HepG2 (cell line): ENCODE measurements around the gene NCBP2L. TPM values are rescaled to one million over a fixed set of nuclear protein-coding genes. Genes with fewer than 3 reads are reported as not detected.

Experiments used
- ATAC-seq: fragments of 200-7000 bp; cut with Tn5 transposase; 3 replicates; pipeline ENCODE4 v1.9.1; 2020; ENCODE audit warnings: mild to moderate bottlenecking, moderate library complexity
- BruUV-seq: library from RNA; stranded (reverse); fragments of 400-500 nt; replicated peaks from 2 replicates; lab custom pipeline; 2021; lab: Mats Ljungman, UMichigan
- CTCF ChIA-PET: fragments of 300-600 bp; formaldehyde crosslinking; extraction: SDS; loops from one replicate; lab custom pipeline; 2021; ENCODE audit warnings: low total read pairs, inconsistent platforms, low intra/inter-chr PET ratio; lab: Yijun Ruan, JAX
- POLR2A ChIA-PET: fragments of 350-600 bp; sonication (Branson Sonifier 250); formaldehyde crosslinking; loops from one replicate; lab custom pipeline; 2020; ENCODE audit warnings: antibody characterized with exemption, inconsistent platforms; lab: Yijun Ruan, JAX
- DNase-seq: peaks from one replicate; pipeline ENCODE4 v3.0.0-alpha.2; 2015; ENCODE audit warnings: low spot score
- FAIRE-seq: peaks from 3 replicates; lab custom pipeline; 2011; peaks lifted over from hg19 to GRCh38; lab: Jason Lieb, UNC
- H2AFZ ChIP-seq: one replicate; pipeline ENCODE4 v1.6.1; 2011; ENCODE audit warnings: low read length, inconsistent platforms
- H3K27ac ChIP-seq: fragments of 300-600 bp; 3 replicates; pipeline ENCODE4 v1.8.0; 2011; ENCODE audit warnings: mixed run types, mild to moderate bottlenecking, mixed read lengths, low read length, inconsistent platforms; ENCODE audit not compliant: insufficient read depth; ENCODE audit errors: extremely low read length
- H3K27me3 ChIP-seq, 2 experiments: fragments of 200-600 bp in 1 of 2; 2 replicates in 1 of 2; 3 replicates in 1 of 2; pipeline versions ENCODE4 v1.6.0 to v1.8.0; 2011; ENCODE audit warnings: low read length in 2 of 2, mild to moderate bottlenecking in 2 of 2, moderate library complexity in 2 of 2, inconsistent platforms in 1 of 2; ENCODE audit not compliant: insufficient read depth in 2 of 2, control insufficient read depth in 1 of 2
- H3K36me3 ChIP-seq, 2 experiments: fragments of 200-600 bp in 1 of 2; replicated peaks in 1 of 2; 2 replicates in 1 of 2; 3 replicates in 1 of 2; pipeline versions ENCODE4 v1.5.1 to v1.8.0; 2011; ENCODE audit warnings: low read length in 2 of 2, inconsistent platforms in 1 of 2; ENCODE audit not compliant: insufficient read depth in 2 of 2, control insufficient read depth in 1 of 2
- H3K4me1 ChIP-seq: 2 replicates; pipeline ENCODE4 v1.5.1; 2012; ENCODE audit warnings: low read length, inconsistent platforms; ENCODE audit not compliant: insufficient read depth
- H3K4me2 ChIP-seq: 2 replicates; pipeline ENCODE4 v1.6.0; 2011; ENCODE audit warnings: low read depth, low read length, inconsistent platforms
- H3K4me3 ChIP-seq, 3 experiments: fragments of 200-600 bp in 1 of 3; sonication (generic), shearing (Covaris generic) in 1 of 3; replicated peaks in 1 of 3; 2 replicates each; pipeline ENCODE4 v1.5.1; 2011 to 2016; ENCODE audit warnings: low read length in 3 of 3, inconsistent platforms in 2 of 3, low read depth in 2 of 3, mild to moderate bottlenecking in 2 of 3, control low read depth in 1 of 3, mixed read lengths in 1 of 3; ENCODE audit not compliant: insufficient read depth in 1 of 3
- H3K79me2 ChIP-seq: one replicate; pipeline ENCODE4 v1.6.1; 2011; ENCODE audit warnings: low read length, inconsistent platforms; ENCODE audit not compliant: insufficient read depth
- H3K9ac ChIP-seq: 2 replicates; pipeline ENCODE4 v1.6.0; 2011; ENCODE audit warnings: mild to moderate bottlenecking, low read depth, low read length, inconsistent platforms; ENCODE audit not compliant: insufficient read depth
- H3K9me3 ChIP-seq: 2 replicates; pipeline ENCODE4 v1.5.1; 2012; ENCODE audit warnings: mild to moderate bottlenecking, low read length
- H4K20me1 ChIP-seq: 2 replicates; pipeline ENCODE4 v1.6.0; 2011; ENCODE audit warnings: inconsistent platforms, mild to moderate bottlenecking, low read length, moderate library complexity; ENCODE audit not compliant: insufficient read depth
- ETV6 ChIP-seq: sonication (generic); formaldehyde crosslinking; conservative IDR thresholded peaks from 2 replicates; pipeline ENCODE4 v1.4.0; 2020; ENCODE audit warnings: missing genetic modification reagents
- KLF16 ChIP-seq, 2 experiments: sonication (generic) in 1 of 2; formaldehyde crosslinking in 1 of 2; IDR thresholded peaks; 2 replicates each; pipeline versions ENCODE4 v1.6.1 to v1.8.0; 2016 to 2023; ENCODE audit warnings: missing genetic modification reagents in 2 of 2, missing compliant biosample characterization in 1 of 2
- MLXIP ChIP-seq: sonication (generic); formaldehyde crosslinking; IDR thresholded peaks from 2 replicates; pipeline ENCODE4 v1.9.0; 2021; ENCODE audit warnings: missing genetic modification reagents, borderline replicate concordance
- NRL ChIP-seq: sonication (generic); formaldehyde crosslinking; IDR thresholded peaks from 2 replicates; pipeline ENCODE4 v1.5.0; 2020; ENCODE audit warnings: missing genetic modification reagents, mild to moderate bottlenecking, moderate library complexity, borderline replicate concordance
- PHB2 ChIP-seq: fragments of 450-650 bp; IDR thresholded peaks from 2 replicates; pipeline ENCODE4 v1.6.1; 2018; ENCODE audit not compliant: partially characterized antibody
- SSRP1 ChIP-seq: IDR thresholded peaks from 2 replicates; pipeline ENCODE4 v1.6.1; 2016; ENCODE audit warnings: control low read depth
- ZBTB38 ChIP-seq: sonication (generic); formaldehyde crosslinking; IDR thresholded peaks from 2 replicates; pipeline ENCODE4 v1.5.1; 2020; ENCODE audit warnings: mild to moderate bottlenecking, missing genetic modification reagents
- ZBTB8A ChIP-seq: sonication (generic); formaldehyde crosslinking; IDR thresholded peaks from 2 replicates; pipeline ENCODE4 v1.4.0; 2020; ENCODE audit warnings: mild to moderate bottlenecking, low read depth, missing genetic modification reagents, borderline replicate concordance
- ZNF543 ChIP-seq: sonication (generic); formaldehyde crosslinking; IDR thresholded peaks from 2 replicates; pipeline ENCODE4 v1.4.0; 2020; ENCODE audit warnings: mild to moderate bottlenecking, missing genetic modification reagents
- WGBS: methylation state at CpG from one replicate; pipeline ENCODE4 v1.1.6; 2017; ENCODE audit warnings: low lambda C conversion rate; 5-methylcytosine and 5-hydroxymethylcytosine counted together
- in situ Hi-C: cut with HindIII; loops from 2 replicates; pipeline ENCODE4 v1.10.0; 2017; ENCODE audit warnings: low pct_unique_long_range_greater_than_20kb; ENCODE audit not compliant: extremely low pct_ligation_motif_present
- intact Hi-C: fragments of 100-400 bp; cut with micrococcal nuclease; formaldehyde crosslinking; loops from one replicate; pipeline ENCODE4 v1.10.0; 2022; ENCODE audit not compliant: unreplicated experiment
- polyA plus RNA-seq, 8 experiments: library from polyadenylated mRNA; depleted of rRNA in 3 of 8; stranded (reverse) in 7 of 8; unstranded in 1 of 8; fragments of >200 nt; fragmentation: Illumina TruSeq in 4 of 8; extraction: Trizol in 4 of 8; gene quantifications; 2 replicates each; pipeline versions ENCODE4 v1.2.1 to v1.2.3, GENCODE V29; 2011 to 2016; ENCODE audit warnings: low read depth in 4 of 8, missing spikeins in 1 of 8, mixed read lengths in 1 of 8; ENCODE audit not compliant: insufficient read depth in 1 of 8
- total RNA-seq, 5 experiments: library from RNA; depleted of rRNA; stranded (reverse); fragments of >200 nt; fragmentation: Illumina TruSeq; extraction: Trizol; gene quantifications; 2 replicates each; pipeline ENCODE4 v1.2.3, GENCODE V29; 2016; ENCODE audit warnings: low read depth in 1 of 5

NCBP2L gene
- total and polyA plus RNA-seq, 2 of the 13 experiments (the other 11 are each of a cell fraction or from before 2014, with no cell fraction given) = not detected

DNA sequence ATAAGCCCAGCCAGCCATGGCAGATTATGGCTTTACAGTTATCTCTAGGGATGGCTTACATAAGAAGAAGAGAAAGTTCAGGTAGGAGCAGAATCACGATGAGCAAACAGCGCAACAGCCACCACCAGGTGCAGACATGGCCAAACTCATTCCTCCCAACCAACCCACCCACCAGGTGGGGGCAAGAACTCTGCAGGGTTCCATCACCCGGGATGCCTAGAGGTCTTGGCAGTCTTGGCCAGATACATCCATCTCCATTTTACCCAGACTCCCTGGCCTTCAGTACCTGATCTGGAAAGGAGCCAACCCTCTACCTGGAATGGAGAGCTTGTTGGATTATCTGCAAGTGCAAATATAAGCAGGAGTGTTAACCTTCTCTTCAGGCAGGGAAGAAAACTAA lies 9.5 kb upstream of the NCBP2L start:
- H3K9me3 ChIP-seq = no peaks in the 10 kb centered on the region
- CTCF ChIA-PET = no interaction called here
- POLR2A ChIA-PET = no interaction called here

More for the DNA sequence above, 9.5 kb upstream of the NCBP2L start:
- no peaks in the 10 kb centered on the region for H3K36me3 ChIP-seq
- ATAC-seq = no peak
- H3K4me2 ChIP-seq = no peak overlapping the region
- no peak overlapping the region for H3K27ac ChIP-seq
- in situ Hi-C loops (no loop called here), intact Hi-C loops (no loop called here)
- BruUV-seq = no TSS peak
- FAIRE-seq = no peak
- 0 out of 5 replicates have a peak, but pooled peaks cover 0 to 2% of the 10 kb centered on the region in 2 experiments for H3K27me3 ChIP-seq
- H4K20me1 ChIP-seq = no peaks in the 10 kb centered on the region
- no peak for TF ChIP-seq NRL
- no peak for TF ChIP-seq ETV6 (CRISPR knock-in tag)
- no peak for TF ChIP-seq ZNF543 (CRISPR knock-in tag)
- TF ChIP-seq SSRP1 = no peak
- TF ChIP-seq KLF16 (CRISPR knock-in tag; IDR thresholded peaks at IDR 0.05) = no peak
- TF ChIP-seq ZBTB8A (CRISPR knock-in tag) = no peak
- TF ChIP-seq PHB2 = no peak
- TF ChIP-seq MLXIP = no peak
- TF ChIP-seq ZBTB38 (CRISPR knock-in tag) = no peak
- no peaks in the 10 kb centered on the region for H3K79me2 ChIP-seq
- H3K4me1 ChIP-seq = no peaks in the 10 kb centered on the region
- H2AFZ ChIP-seq = no peak overlapping the region
- H3K4me3 ChIP-seq = no peak overlapping the region
- no CpG with 5 or more reads among the region's 3 CpGs for WGBS
- H3K9ac ChIP-seq = no peak overlapping the region
- DNase-seq = no peak
